ENCODE measurements around the gene PHF5A. TPM values are rescaled to one million over a fixed set of nuclear protein-coding genes. Genes with fewer than 3 reads are reported as not detected.
A peak's percentile ranks its signal among the peaks of the same experiment; 100 is the strongest.

PHF5A gene
- total RNA-seq, 3 donors from 2014 or later: 27.0 to 31.7 (median 29.7) TPM

- no peak for TF ChIP-seq CTCF (IDR thresholded peaks at IDR 0.05)
- DNase-seq (no peak), ATAC-seq (no peak)
- Histone ChIP-seq H3K4me3 (no peak overlapping the region), H3K4me1 (ENCODE audit: low read depth) (no peaks in the 10 kb centered on the region), H3K36me3 (ENCODE audit: low read depth) (no peaks in the 10 kb centered on the region), H3K9me3 (no peaks in the 10 kb centered on the region)
- intact Hi-C loops (cut with DNase I, micrococcal nuclease): no loop called here
Observed at GRCh38 chr22:41429232-41429950, 39.1 kb downstream of the PHF5A start.

GRCh38 chr22:41425660-41426365 is 42.7 kb downstream of the PHF5A start:
- peak; percentile 25 for ATAC-seq
- no peak for DNase-seq
- Histone ChIP-seq H3K4me3 (no peak overlapping the region), H3K36me3 (ENCODE audit: low read depth) (no peaks in the 10 kb centered on the region), H3K9me3 (no peaks in the 10 kb centered on the region), H3K4me1 (ENCODE audit: low read depth) (no peaks in the 10 kb centered on the region)
- no peak for TF ChIP-seq CTCF (IDR thresholded peaks at IDR 0.05)
- intact Hi-C loops (cut with DNase I, micrococcal nuclease): no loop called here

- TF ChIP-seq CTCF (IDR thresholded peaks at IDR 0.05): no peak
- ATAC-seq (no peak), DNase-seq (no peak)
- Histone ChIP-seq H3K36me3 (ENCODE audit: low read depth) (no peaks in the 10 kb centered on the region), H3K9me3 (no peaks in the 10 kb centered on the region), H3K4me3 (no peak overlapping the region), H3K4me1 (ENCODE audit: low read depth) (peaks cover 29% of the 10 kb centered on the region)
- intact Hi-C loops (cut with DNase I, micrococcal nuclease): no loop called here
Observed at GRCh38 chr22:41418717-41419116, 49.8 kb downstream of the PHF5A start.

GRCh38 chr22:41417622-41418390 is 50.7 kb downstream of the PHF5A start:
- H3K4me3 ChIP-seq: no peak overlapping the region

More at GRCh38 chr22:41417622-41418390, 50.7 kb downstream of the PHF5A start:
- ATAC-seq: peak; percentile 51
- no peaks in the 10 kb centered on the region for H3K36me3 ChIP-seq (ENCODE audit: low read depth)
- TF ChIP-seq CTCF (IDR thresholded peaks at IDR 0.05): no peak
- H3K4me1 ChIP-seq (ENCODE audit: low read depth): peaks cover 34% of the 10 kb centered on the region
- DNase-seq: peak; percentile 68 to 88 (median 85)
- H3K9me3 ChIP-seq: no peaks in the 10 kb centered on the region
- intact Hi-C loops (cut with DNase I, micrococcal nuclease): no loop called here
